SK-N-MC (cell line): ENCODE data around the gene NFAT5.
A peak's percentile ranks its signal among the peaks of the same experiment; 100 is the strongest.
"Not testable (repeated sequence)": the region's sequence is repeated elsewhere in the genome, so short reads cannot be mapped to it uniquely, and the experiment has no call there.

Source experiments
- DNase-seq: peaks from one replicate; pipeline ENCODE4 v3.0.0-alpha.2; 2011; ENCODE audit warnings: low read depth, low spot score
- H3K27ac ChIP-seq: fragments of 200-600 bp; sonication (generic); 2 replicates; pipeline ENCODE4 v1.5.1; 2016; ENCODE audit warnings: mixed run types
- H3K36me3 ChIP-seq: fragments of 200-600 bp; sonication (generic); 2 replicates; pipeline ENCODE4 v1.6.1; 2017; ENCODE audit warnings: antibody characterized with exemption, low read length, mixed read lengths; ENCODE audit not compliant: insufficient read depth
- H3K4me3 ChIP-seq: fragments of 200-600 bp; sonication (generic); 2 replicates; pipeline ENCODE4 v1.5.1; 2016
- H3K9ac ChIP-seq: fragments of 200-600 bp; sonication (generic); 2 replicates; pipeline ENCODE4 v1.8.0; 2017; ENCODE audit warnings: mixed run types, mixed read lengths; ENCODE audit not compliant: insufficient read length
- H3K9me3 ChIP-seq: fragments of 200-600 bp; sonication (generic); 2 replicates; pipeline ENCODE4 v1.6.1; 2017; ENCODE audit warnings: low read depth, mild to moderate bottlenecking, antibody characterized with exemption, low read length, moderate library complexity, mixed read lengths
- EZH2 ChIP-seq: fragments of 200-600 bp; sonication (generic); IDR thresholded peaks from one replicate; pipeline ENCODE4 v1.6.1; 2017; ENCODE audit warnings: antibody characterized with exemption
- FOXP2 ChIP-seq: optimal IDR thresholded peaks from 2 replicates; pipeline ENCODE3; 2011; ENCODE audit warnings: mild to moderate bottlenecking, moderate library complexity; ENCODE audit not compliant: insufficient read depth; ENCODE audit errors: extremely low read length, control extremely low read depth
- POLR2AphosphoS5 ChIP-seq: IDR thresholded peaks from 2 replicates; pipeline ENCODE4 v1.6.1; 2012; ENCODE audit warnings: mild to moderate bottlenecking, low read depth, low read length, borderline replicate concordance

NFAT5 gene

GRCh38 chr16:69581297-69581696 is 15.5 kb downstream of the NFAT5 start:
- Histone ChIP-seq H3K27ac (no peak overlapping the region), H3K9me3 (no peaks in the 10 kb centered on the region), H3K9ac (no peak overlapping the region), H3K36me3 (no peaks in the 10 kb centered on the region), H3K4me3 (no peak overlapping the region)
- TF ChIP-seq POLR2AphosphoS5 (no peak), FOXP2 (no peak), EZH2 (no peak)
- DNase-seq: no peak

- not testable (repeated sequence) for H3K36me3 ChIP-seq, H3K9me3 ChIP-seq, H3K27ac ChIP-seq, DNase-seq, H3K9ac ChIP-seq, H3K4me3 ChIP-seq
Observed at GRCh38 chr16:69584493-69584892, 18.7 kb downstream of the NFAT5 start.

- H3K27ac ChIP-seq: no peak overlapping the region
- no peaks in the 10 kb centered on the region for H3K9me3 ChIP-seq
- no peak overlapping the region for H3K9ac ChIP-seq
- no peaks in the 10 kb centered on the region for H3K36me3 ChIP-seq
- TF ChIP-seq FOXP2: no peak
- TF ChIP-seq EZH2: no peak
- no peak for TF ChIP-seq POLR2AphosphoS5
- DNase-seq: no peak
- no peak overlapping the region for H3K4me3 ChIP-seq
Observed at GRCh38 chr16:69589434-69590269, 23.9 kb downstream of the NFAT5 start.

GRCh38 chr16:69590590-69590989 is 24.8 kb downstream of the NFAT5 start:
- no peaks in the 10 kb centered on the region for H3K9me3 ChIP-seq
- no peak for TF ChIP-seq EZH2
- no peak for TF ChIP-seq POLR2AphosphoS5
- no peak for TF ChIP-seq FOXP2
- H3K4me3 ChIP-seq: no peak overlapping the region
- peak overlapping the region; percentile 46; the same call in 1 of the 2 replicates for H3K27ac ChIP-seq
- H3K36me3 ChIP-seq: no peaks in the 10 kb centered on the region
- H3K9ac ChIP-seq: no peak overlapping the region
- no peak for DNase-seq

- Histone ChIP-seq H3K9me3 (no peaks in the 10 kb centered on the region), H3K27ac (no peak overlapping the region), H3K4me3 (no peak overlapping the region), H3K9ac (no peak overlapping the region), H3K36me3 (no peaks in the 10 kb centered on the region)
- no peak for DNase-seq
- TF ChIP-seq POLR2AphosphoS5 (no peak), FOXP2 (no peak), EZH2 (no peak)
Observed at GRCh38 chr16:69593751-69594255, 28.0 kb downstream of the NFAT5 start.

- Histone ChIP-seq H3K9ac (no peak overlapping the region), H3K4me3 (no peak overlapping the region), H3K9me3 (no peaks in the 10 kb centered on the region), H3K27ac (no peak overlapping the region), H3K36me3 (no peaks in the 10 kb centered on the region)
- DNase-seq: no peak
- TF ChIP-seq POLR2AphosphoS5 (no peak), FOXP2 (no peak), EZH2 (no peak)
Observed at GRCh38 chr16:69595127-69596036, 29.6 kb downstream of the NFAT5 start.

- Histone ChIP-seq H3K27ac (no peak overlapping the region), H3K9me3 (no peaks in the 10 kb centered on the region), H3K36me3 (no peaks in the 10 kb centered on the region), H3K4me3 (no peak overlapping the region), H3K9ac (no peak overlapping the region)
- DNase-seq: no peak
- no peak for TF ChIP-seq POLR2AphosphoS5
- TF ChIP-seq FOXP2: no peak
- no peak for TF ChIP-seq EZH2
Observed at GRCh38 chr16:69596801-69597200, 31.0 kb downstream of the NFAT5 start.

- TF ChIP-seq FOXP2: no peak
- no peak for TF ChIP-seq POLR2AphosphoS5
- no peak for TF ChIP-seq EZH2
- Histone ChIP-seq H3K9ac (no peak overlapping the region), H3K27ac (no peak overlapping the region), H3K4me3 (no peak overlapping the region), H3K9me3 (no peaks in the 10 kb centered on the region), H3K36me3 (no peaks in the 10 kb centered on the region)
- DNase-seq: no peak
Observed at GRCh38 chr16:69598045-69598444, 32.3 kb downstream of the NFAT5 start.
